ENCODE results near the gene CCDC92.

The CCDC92 gene

GRCh38 chr12:123908884-123909725 lies 63.5 kb downstream of the CCDC92 start:
- no peak overlapping the region for H3K9ac ChIP-seq (ENCODE audit: low read length in 2 of 2)
- H3K27ac ChIP-seq (ENCODE audit: low read length): no peak overlapping the region
- no peaks in the 10 kb centered on the region for H3K9me3 ChIP-seq (ENCODE audit: control insufficient read depth in 2 of 2, low read length in 2 of 2)

GRCh38 chr12:123907726-123908476 lies 64.7 kb downstream of the CCDC92 start:
- peaks cover 2% of the 10 kb centered on the region for H3K4me1 ChIP-seq (ENCODE audit: control insufficient read depth, insufficient read depth, low read length)
- no peak overlapping the region for H3K9ac ChIP-seq (ENCODE audit: low read length in 2 of 2)
- no peak overlapping the region for H3K4me3 ChIP-seq (ENCODE audit: low read length in 2 of 2)
- no peaks in the 10 kb centered on the region for H3K36me3 ChIP-seq (ENCODE audit: control insufficient read depth in 2 of 2, insufficient read depth in 2 of 2, low read length in 2 of 2)
- H3K9me3 ChIP-seq (ENCODE audit: control insufficient read depth in 2 of 2, low read length in 2 of 2): no peaks in the 10 kb centered on the region
- H3K27ac ChIP-seq (ENCODE audit: low read length): peak overlapping the region; percentile 18
- H3K27me3 ChIP-seq (ENCODE audit: control insufficient read depth in 1 of 2, insufficient read depth in 2 of 2, low read length in 2 of 2): no peaks in the 10 kb centered on the region

More at GRCh38 chr12:123908884-123909725, 63.5 kb downstream of the CCDC92 start:
- no peaks in the 10 kb centered on the region for H3K36me3 ChIP-seq (ENCODE audit: control insufficient read depth in 2 of 2, insufficient read depth in 2 of 2, low read length in 2 of 2)
- peaks cover 2% of the 10 kb centered on the region for H3K4me1 ChIP-seq (ENCODE audit: control insufficient read depth, insufficient read depth, low read length)
- H3K27me3 ChIP-seq (ENCODE audit: control insufficient read depth in 1 of 2, insufficient read depth in 2 of 2, low read length in 2 of 2): peaks cover 0 to 2% of the 10 kb centered on the region in 2 donors
- no peak overlapping the region for H3K4me3 ChIP-seq (ENCODE audit: low read length in 2 of 2)

GRCh38 chr12:123906711-123907420 lies 65.8 kb downstream of the CCDC92 start:
- Histone ChIP-seq H3K27ac (ENCODE audit: low read length) (no peak overlapping the region), H3K9ac (ENCODE audit: low read length in 2 of 2) (no peak overlapping the region), H3K4me3 (ENCODE audit: low read length in 2 of 2) (no peak overlapping the region)

GRCh38 chr12:123905319-123905925 lies 67.2 kb downstream of the CCDC92 start:
- no peak overlapping the region for H3K9ac ChIP-seq (ENCODE audit: low read length in 2 of 2)
- H3K4me1 ChIP-seq (ENCODE audit: control insufficient read depth, insufficient read depth, low read length): peaks cover 2% of the 10 kb centered on the region
- peaks cover 6 to 7% of the 10 kb centered on the region in 2 donors for H3K27me3 ChIP-seq (ENCODE audit: control insufficient read depth in 1 of 2, insufficient read depth in 2 of 2, low read length in 2 of 2)
- H3K4me3 ChIP-seq (ENCODE audit: low read length in 2 of 2): no peak overlapping the region
- H3K9me3 ChIP-seq (ENCODE audit: control insufficient read depth in 2 of 2, low read length in 2 of 2): no peaks in the 10 kb centered on the region
- H3K27ac ChIP-seq (ENCODE audit: low read length): no peak overlapping the region
- no peaks in the 10 kb centered on the region for H3K36me3 ChIP-seq (ENCODE audit: control insufficient read depth in 2 of 2, insufficient read depth in 2 of 2, low read length in 2 of 2)

More at GRCh38 chr12:123906711-123907420, 65.8 kb downstream of the CCDC92 start:
- Histone ChIP-seq H3K9me3 (ENCODE audit: control insufficient read depth in 2 of 2, low read length in 2 of 2) (no peaks in the 10 kb centered on the region), H3K27me3 (ENCODE audit: control insufficient read depth in 1 of 2, insufficient read depth in 2 of 2, low read length in 2 of 2) (peaks cover 0 to 3% of the 10 kb centered on the region in 2 donors), H3K36me3 (ENCODE audit: control insufficient read depth in 2 of 2, insufficient read depth in 2 of 2, low read length in 2 of 2) (no peaks in the 10 kb centered on the region), H3K4me1 (ENCODE audit: control insufficient read depth, insufficient read depth, low read length) (peaks cover 2% of the 10 kb centered on the region)

GRCh38 chr12:123903301-123904065 lies 69.1 kb downstream of the CCDC92 start:
- Histone ChIP-seq H3K9ac (ENCODE audit: low read length in 2 of 2) (no peak overlapping the region), H3K4me1 (ENCODE audit: control insufficient read depth, insufficient read depth, low read length) (peaks cover 2% of the 10 kb centered on the region), H3K9me3 (ENCODE audit: control insufficient read depth in 2 of 2, low read length in 2 of 2) (no peaks in the 10 kb centered on the region), H3K27me3 (ENCODE audit: control insufficient read depth in 1 of 2, insufficient read depth in 2 of 2, low read length in 2 of 2) (peaks cover 7 to 9% of the 10 kb centered on the region in 2 donors), H3K27ac (ENCODE audit: low read length) (no peak overlapping the region), H3K36me3 (ENCODE audit: control insufficient read depth in 2 of 2, insufficient read depth in 2 of 2, low read length in 2 of 2) (no peaks in the 10 kb centered on the region), H3K4me3 (ENCODE audit: low read length in 2 of 2) (no peak overlapping the region)

- Histone ChIP-seq H3K4me3 (ENCODE audit: low read length in 2 of 2) (no peak overlapping the region), H3K9ac (ENCODE audit: low read length in 2 of 2) (no peak overlapping the region), H3K4me1 (ENCODE audit: control insufficient read depth, insufficient read depth, low read length) (peaks cover 2% of the 10 kb centered on the region), H3K27ac (ENCODE audit: low read length) (no peak overlapping the region), H3K27me3 (ENCODE audit: control insufficient read depth in 1 of 2, insufficient read depth in 2 of 2, low read length in 2 of 2) (peaks cover 7 to 9% of the 10 kb centered on the region in 2 donors), H3K36me3 (ENCODE audit: control insufficient read depth in 2 of 2, insufficient read depth in 2 of 2, low read length in 2 of 2) (no peaks in the 10 kb centered on the region), H3K9me3 (ENCODE audit: control insufficient read depth in 2 of 2, low read length in 2 of 2) (no peaks in the 10 kb centered on the region)
Measured at GRCh38 chr12:123902821-123903220, 69.8 kb downstream of the CCDC92 start.

DNA sequence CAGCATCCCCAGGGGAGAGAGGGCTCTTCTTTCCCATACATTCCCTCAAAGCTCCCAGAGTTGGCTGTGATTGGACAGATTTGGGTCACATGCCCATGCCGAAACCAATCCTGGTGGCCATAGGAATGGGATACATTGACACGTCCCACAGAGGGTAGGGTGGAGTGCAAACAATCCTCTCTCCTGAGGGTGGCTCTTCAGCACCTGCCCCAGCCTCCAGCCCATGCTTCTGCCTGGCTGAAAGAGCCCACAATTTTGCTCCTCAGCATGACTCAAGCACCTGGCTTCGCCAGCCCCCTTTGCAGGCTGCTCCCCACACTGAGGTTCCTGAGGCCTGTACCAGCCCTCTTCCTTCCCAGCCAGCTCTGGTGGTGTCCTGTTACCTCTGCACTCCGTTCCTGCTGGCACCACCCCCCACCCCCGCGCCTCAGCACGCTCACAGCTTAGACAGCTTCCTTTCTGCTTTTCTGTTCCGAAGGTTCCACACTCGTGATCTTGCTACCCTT lies 71.7 kb downstream of the CCDC92 start:
- H3K27me3 ChIP-seq (ENCODE audit: control insufficient read depth in 1 of 2, insufficient read depth in 2 of 2, low read length in 2 of 2): peaks cover 7 to 9% of the 10 kb centered on the region in 2 donors
- H3K4me3 ChIP-seq (ENCODE audit: low read length in 2 of 2): no peak overlapping the region

GRCh38 chr12:123899368-123899767 lies 73.3 kb downstream of the CCDC92 start:
- H3K9ac ChIP-seq (ENCODE audit: low read length in 2 of 2): no peak overlapping the region
- no peaks in the 10 kb centered on the region for H3K4me1 ChIP-seq (ENCODE audit: control insufficient read depth, insufficient read depth, low read length)
- no peak overlapping the region for H3K4me3 ChIP-seq (ENCODE audit: low read length in 2 of 2)
- no peaks in the 10 kb centered on the region for H3K9me3 ChIP-seq (ENCODE audit: control insufficient read depth in 2 of 2, low read length in 2 of 2)
- H3K27ac ChIP-seq (ENCODE audit: low read length): no peak overlapping the region
- no peaks in the 10 kb centered on the region for H3K36me3 ChIP-seq (ENCODE audit: control insufficient read depth in 2 of 2, insufficient read depth in 2 of 2, low read length in 2 of 2)
- H3K27me3 ChIP-seq (ENCODE audit: control insufficient read depth in 1 of 2, insufficient read depth in 2 of 2, low read length in 2 of 2): peaks cover 7 to 9% of the 10 kb centered on the region in 2 donors

More for the DNA sequence above, 71.7 kb downstream of the CCDC92 start:
- no peak overlapping the region for H3K27ac ChIP-seq (ENCODE audit: low read length)
- H3K4me1 ChIP-seq (ENCODE audit: control insufficient read depth, insufficient read depth, low read length): no peaks in the 10 kb centered on the region
- H3K9me3 ChIP-seq (ENCODE audit: control insufficient read depth in 2 of 2, low read length in 2 of 2): no peaks in the 10 kb centered on the region
- no peaks in the 10 kb centered on the region for H3K36me3 ChIP-seq (ENCODE audit: control insufficient read depth in 2 of 2, insufficient read depth in 2 of 2, low read length in 2 of 2)
- H3K9ac ChIP-seq (ENCODE audit: low read length in 2 of 2): no peak overlapping the region

DNA sequence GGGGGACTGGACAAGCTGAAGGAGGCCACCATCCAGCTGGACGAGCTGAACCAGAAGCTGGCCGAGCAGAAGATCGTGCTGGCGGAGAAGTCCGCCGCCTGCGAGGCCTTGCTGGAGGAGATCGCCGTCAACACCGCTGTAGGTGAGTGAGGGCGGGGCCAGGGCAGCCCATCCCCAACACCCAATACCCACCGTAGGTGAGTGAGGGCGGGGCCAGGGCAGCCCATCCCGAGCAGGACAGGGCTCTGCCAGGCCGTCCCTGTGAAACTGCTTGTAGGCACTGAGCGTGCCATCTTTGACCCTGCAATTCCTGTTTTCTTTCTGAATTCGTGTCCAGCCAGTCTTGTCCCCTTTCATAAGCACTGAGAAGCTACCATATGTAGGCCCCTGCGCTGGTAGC lies 74.0 kb downstream of the CCDC92 start:
- Histone ChIP-seq H3K9me3 (ENCODE audit: control insufficient read depth in 2 of 2, low read length in 2 of 2) (no peaks in the 10 kb centered on the region), H3K27me3 (ENCODE audit: control insufficient read depth in 1 of 2, insufficient read depth in 2 of 2, low read length in 2 of 2) (peaks cover 7 to 9% of the 10 kb centered on the region in 2 donors)

More for the DNA sequence above, 74.0 kb downstream of the CCDC92 start:
- H3K36me3 ChIP-seq (ENCODE audit: control insufficient read depth in 2 of 2, insufficient read depth in 2 of 2, low read length in 2 of 2): no peaks in the 10 kb centered on the region
- H3K27ac ChIP-seq (ENCODE audit: low read length): no peak overlapping the region
- H3K9ac ChIP-seq (ENCODE audit: low read length in 2 of 2): no peak overlapping the region
- H3K4me1 ChIP-seq (ENCODE audit: control insufficient read depth, insufficient read depth, low read length): no peaks in the 10 kb centered on the region
- no peak overlapping the region for H3K4me3 ChIP-seq (ENCODE audit: low read length in 2 of 2)

Data from stomach smooth muscle (tissue), 2 donors.